Suppressor macrophage (primary cell): ENCODE results near the gene OR52H1.
"Not testable (repeated sequence)": the region's sequence is repeated elsewhere in the genome, so short reads cannot be mapped to it uniquely, and the experiment has no call there.

ENCODE experiments used
- DNase-seq, 4 experiments: peaks; one replicate each; pipeline ENCODE4 v3.0.0-alpha.2; 2020 to 2022
- total RNA-seq, 17 experiments: gene quantifications; one replicate each; lab custom pipeline; 2026; ENCODE audit warnings: mixed read lengths in 6 of 17, inconsistent platforms in 3 of 17; lab: John Stamatoyannopoulos, UW

The OR52H1 gene
- total RNA-seq = 0 to 0.33 (median 0) reads per million in 17 experiments

DNA sequence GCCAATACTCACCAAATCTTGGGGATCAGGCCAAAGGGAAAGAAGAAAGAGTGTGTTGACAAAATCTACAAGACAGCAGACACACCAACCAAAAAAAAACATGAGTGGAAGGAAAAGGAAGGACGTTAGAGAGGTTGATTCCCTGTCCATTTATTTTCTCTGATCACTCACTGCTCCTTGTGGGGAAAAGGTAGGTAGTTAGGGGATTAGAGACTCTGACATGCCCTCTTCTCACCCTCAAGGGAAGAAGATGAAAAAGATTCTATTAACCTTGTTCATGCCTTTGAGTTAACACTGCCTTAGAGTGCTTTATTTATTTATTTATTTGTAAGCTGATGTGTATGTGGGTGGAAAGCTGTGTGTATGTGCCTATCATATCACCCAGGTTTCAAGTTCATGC is at the start of gene OR52H1:
OR52H1 (minus strand) TSS at position 101 of the 400 bp plus-strand sequence. CDS start 3,035 bp downstream, outside the sequence.
- no peak for DNase-seq

DNA sequence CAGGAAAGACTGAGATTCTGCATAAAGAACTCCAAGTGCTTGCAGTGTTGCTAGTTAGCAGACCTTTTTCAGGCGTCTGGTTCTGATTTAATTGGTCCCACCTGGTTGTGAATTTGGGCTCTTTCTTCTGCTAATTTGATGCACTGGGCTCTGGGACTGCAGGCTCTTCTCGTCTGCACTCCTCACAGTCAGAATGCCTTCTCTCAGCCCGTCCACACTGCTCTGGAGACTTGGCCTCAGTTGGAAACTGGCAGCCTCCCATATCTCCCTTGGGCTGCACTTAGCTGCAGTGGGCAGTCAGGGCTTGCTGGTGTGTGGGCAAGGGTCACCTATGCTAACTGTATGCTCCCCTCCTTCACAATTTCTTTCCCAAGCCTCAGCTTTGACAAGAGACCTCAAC is 49.6 kb upstream of the OR52H1 start:
- no peak for DNase-seq

DNA sequence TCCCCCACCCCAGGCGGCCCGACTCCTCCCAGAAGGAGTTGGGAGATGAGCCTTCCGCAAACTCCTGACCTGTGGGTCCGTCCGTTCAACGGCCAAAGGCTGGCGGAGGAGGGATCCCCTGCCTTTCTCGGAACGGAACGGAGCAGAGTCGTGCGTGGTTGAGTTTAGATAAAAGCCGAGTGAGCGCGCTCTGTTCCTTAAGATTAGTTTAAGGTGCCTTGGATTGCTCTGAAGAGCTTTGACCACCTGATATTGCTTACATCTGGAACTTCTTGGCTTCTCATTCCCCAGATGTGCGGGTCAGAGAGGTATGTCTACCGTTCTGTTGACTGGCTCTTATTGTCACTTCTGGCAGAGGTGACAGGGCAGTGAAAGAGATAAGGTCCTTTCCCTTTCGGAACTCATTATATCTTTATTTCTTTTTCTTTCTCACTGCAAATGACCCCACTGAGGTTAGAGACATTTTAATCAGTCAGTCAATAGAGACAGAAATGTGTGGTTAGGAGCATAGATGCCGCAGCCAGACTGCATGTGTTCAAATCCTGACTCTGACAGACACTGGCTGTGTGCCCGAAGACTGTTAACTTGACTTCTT is 48.4 kb upstream of the OR52H1 start, which contains the start of gene TRIM6:
TRIM6 (plus strand) TSS at position 31 of the 595 bp plus-strand sequence; CDS start at position 292, 261 bp downstream.
- peak; percentile 61 to 76 (median 66) for DNase-seq

DNA sequence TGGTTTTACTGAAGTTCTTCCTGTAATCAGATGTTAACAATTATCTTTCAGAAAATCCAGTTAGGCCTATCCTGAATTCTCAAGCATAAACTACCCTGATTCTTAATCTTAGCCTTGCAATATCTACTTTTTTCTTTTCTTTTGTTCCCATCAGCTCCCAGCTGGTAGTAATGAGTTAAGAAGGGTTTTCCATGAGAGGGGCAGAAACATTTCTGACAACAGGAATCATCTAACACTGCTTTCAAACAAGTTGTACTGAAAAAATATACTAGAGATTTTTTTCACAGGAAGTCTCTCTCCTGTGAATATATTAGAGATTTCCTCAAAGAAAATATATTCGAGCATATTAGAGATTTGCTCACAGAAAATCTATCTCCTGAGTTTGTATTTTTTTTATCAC is 44.8 kb upstream of the OR52H1 start:
- no peak for DNase-seq

DNA sequence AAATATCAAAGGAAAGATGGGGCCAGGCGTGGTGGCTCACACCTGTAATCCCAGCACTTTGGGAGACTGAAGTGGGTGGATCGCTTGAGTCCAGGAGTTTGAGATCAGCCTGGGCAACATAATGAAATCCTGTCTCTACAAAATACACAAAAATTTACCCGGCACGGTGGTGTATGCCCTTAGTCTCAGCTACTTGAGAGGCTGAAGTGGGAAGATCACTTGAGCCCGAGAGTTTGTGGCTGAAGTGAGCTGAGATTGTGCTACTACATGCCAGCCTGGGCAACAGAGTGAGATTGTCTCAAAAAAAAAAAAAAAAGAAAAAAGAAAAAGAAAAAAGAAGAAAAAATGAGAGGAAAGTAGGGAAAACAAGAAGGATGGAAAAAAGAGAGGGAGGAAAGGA is 44.3 kb upstream of the OR52H1 start:
- no peak for DNase-seq

DNA sequence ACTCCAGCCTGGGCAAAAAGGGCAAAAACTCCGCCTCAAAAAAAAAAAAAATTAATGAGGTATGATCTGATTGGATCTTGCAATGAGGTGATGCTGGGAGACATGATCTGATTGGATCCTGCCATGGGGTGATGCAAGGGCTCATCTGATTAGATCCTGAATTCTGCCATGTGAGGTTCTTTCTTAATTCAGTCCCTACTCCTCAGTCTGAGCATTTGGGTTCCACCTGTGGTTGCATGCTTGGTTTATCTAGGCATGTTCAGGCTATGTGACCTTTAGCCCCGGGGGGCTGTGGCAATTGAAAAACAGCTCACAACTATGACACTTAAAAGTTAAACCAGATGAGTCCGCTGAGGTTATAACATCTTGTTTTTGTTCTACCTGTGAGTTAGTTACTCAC is 43.3 kb upstream of the OR52H1 start:
- no peak for DNase-seq

DNA sequence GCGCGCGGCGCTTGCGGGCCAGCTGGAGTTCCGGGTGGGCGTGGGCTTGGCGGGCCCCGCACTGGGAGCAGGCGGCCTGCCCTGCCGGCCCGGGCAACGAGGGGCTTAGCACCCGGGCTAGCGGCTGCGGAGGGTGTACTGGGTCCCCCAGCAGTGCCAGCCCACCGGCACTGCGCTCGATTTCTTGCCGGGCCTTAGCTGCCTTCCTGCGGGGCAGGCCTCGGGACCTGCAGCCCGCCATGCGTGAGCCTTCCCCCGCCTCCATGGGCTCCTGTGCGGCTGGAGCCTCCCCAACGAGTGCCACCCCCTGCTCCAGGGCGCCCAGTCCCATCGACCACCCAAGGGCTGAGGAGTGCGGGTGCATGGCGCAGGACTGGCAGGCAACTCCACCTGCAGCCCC is 41.6 kb upstream of the OR52H1 start:
- not testable (repeated sequence) for DNase-seq

DNA sequence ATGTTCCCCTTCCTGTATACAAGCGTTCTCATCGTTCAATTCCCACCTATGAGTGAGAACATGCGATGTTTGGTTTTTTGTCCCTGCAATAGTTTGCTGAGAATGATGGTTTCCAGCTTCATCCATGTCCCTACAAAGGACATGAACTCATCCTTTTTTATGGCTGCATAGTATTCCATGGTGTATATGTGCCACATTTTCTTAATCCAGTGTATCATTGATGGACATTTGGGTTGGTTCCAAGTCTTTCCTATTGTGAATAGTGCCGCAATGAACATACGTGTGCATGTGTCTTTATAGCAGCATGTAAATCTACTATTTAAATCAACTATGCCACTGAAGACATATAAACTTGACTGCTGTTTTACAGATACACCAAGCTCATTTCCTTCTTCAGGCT is 36.1 kb upstream of the OR52H1 start:
- not testable (repeated sequence) for DNase-seq

DNA sequence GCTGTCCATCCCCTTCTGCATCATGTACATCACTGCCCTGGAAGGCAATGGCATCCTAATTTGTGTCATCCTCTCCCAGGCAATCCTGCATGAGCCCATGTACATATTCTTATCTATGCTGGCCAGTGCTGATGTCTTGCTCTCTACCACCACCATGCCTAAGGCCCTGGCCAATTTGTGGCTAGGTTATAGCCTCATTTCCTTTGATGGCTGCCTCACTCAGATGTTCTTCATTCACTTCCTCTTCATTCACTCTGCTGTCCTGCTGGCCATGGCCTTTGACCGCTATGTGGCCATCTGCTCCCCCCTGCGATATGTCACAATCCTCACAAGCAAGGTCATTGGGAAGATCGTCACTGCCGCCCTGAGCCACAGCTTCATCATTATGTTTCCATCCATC is 32.7 kb upstream of the OR52H1 start:
- DNase-seq = no peak

DNA sequence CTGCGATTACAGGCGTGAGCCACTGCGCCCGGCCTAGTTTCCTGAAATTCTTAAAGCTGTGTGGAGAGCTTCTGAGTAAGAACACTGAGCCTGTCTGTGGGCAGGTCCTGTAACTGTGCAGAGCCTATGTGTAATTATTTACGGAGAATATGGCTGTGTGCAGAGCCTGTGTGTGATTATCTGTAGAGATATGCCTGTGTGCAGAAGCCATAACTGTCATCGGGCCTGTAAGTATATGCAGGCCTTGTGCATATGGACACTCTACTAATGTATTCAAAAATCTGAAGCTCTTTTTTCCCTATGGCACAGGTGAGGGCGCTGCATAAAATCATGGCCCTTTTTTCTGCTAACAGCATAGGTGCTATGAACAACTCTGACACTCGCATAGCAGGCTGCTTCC is 32.2 kb upstream of the OR52H1 start, which contains the start of gene OR52B6:
OR52B6 (plus strand) TSS at position 301 of the 400 bp plus-strand sequence; CDS start at position 301, 0 bp downstream.
- no peak for DNase-seq

DNA sequence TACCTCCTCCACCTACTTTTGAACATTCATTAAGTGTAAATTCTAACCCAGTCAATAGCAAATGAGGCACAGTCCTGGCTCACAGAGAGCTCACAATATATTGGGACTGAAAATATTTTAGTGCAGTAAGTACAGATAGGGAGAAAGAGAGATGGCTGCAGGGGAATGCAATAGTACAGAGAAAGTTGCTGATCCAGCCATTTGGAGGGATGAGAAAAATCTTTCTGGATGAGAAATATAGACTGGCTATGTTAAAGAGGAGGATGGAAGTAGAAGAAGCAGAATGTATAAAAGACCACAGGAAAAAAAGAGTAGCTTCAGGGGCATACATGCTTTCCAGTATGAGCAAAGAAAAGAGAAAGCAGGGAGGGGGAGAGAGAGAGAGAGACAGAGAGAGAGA is 28.8 kb upstream of the OR52H1 start:
- no peak for DNase-seq

DNA sequence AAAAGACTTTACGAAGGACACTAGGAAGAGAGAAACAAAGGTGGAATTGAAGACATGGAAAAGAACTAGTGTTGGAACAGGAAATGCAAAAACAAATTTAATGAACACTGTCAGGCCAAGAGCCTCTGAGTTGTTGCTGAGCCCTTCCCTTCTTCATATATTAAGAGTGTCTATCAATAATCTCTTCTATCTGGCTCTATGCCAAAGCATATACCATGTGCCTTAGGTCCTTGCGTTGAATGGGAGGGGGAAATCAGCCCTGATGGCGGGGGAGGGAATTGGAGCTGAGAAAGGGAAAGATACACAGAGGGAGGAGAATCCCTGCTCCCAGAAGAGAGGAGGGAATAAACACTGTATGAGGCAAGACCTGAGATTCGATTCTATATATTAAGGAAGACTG is 26.8 kb upstream of the OR52H1 start:
- no peak for DNase-seq

DNA sequence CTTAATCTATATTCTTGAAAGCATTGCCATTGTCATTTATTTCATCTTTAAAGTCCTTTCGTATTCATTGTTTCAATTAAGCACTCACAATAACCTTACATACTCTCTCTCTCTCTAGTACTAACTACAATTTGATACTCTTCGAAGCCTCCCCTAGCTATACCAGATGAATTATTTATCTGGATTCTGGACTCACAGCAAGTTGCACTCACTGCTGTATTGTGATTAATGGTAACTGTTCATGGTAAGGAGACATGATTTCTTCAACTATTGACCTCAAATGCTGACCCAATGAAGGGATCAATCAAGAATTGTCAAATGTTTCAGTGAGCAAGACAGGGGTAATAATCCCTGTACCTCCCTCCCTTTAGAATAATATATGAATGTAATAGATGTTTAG is 26.3 kb upstream of the OR52H1 start:
- DNase-seq = no peak

DNA sequence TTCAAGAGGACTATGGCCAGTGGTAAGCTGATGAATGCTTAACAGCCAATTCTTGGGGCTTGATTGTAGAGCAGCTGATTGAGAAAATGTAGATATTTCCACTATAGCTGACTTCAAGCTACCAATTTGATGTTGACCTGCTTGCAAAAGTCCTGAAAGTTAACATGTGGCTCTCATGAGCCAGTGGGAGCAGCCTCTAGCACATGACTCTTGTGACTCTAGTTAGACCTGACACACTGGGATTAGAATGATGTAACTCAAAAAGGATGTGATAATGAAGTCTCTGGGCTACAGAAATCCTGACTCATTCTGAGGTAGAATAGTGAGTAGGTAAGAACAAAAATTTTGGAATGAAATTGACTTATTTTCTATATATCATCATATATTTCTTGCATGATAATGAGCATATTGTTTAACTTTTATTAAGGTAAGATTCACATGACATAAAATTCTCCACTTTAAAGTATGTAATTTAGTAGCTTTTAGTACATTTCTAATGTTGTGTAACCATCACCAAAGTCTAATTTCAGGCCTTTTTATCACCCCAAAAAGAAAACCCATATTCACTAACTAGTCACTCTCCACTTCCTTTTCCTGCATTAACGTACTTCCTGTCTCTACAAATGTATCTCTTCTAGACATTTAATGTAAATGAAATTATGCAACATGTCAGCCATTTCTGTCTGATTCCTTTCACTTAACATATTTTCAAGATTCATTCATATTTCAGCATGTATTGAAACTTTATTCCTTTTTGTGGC is 16.1 kb upstream of the OR52H1 start:
- peak in 1 of 4 experiments; percentile 8 for DNase-seq

DNA sequence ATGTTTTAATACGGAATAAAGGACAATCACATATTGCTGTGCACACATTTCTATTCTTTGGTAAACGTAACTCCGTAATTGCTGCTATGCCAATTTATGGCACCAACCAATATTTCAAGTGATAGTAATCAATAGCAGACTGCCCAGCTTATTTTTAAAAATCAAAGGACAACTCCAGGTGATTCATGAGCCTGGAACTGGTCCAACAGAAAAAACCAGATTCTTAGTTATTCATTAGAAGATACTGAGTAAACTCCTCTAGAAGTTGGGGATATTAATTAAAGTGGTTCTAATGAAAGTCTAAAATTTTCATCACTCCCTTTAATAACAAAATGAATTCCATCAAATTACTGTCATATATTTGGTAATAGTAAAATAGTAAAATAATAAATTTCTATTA is 9.4 kb upstream of the OR52H1 start:
- DNase-seq = no peak

DNA sequence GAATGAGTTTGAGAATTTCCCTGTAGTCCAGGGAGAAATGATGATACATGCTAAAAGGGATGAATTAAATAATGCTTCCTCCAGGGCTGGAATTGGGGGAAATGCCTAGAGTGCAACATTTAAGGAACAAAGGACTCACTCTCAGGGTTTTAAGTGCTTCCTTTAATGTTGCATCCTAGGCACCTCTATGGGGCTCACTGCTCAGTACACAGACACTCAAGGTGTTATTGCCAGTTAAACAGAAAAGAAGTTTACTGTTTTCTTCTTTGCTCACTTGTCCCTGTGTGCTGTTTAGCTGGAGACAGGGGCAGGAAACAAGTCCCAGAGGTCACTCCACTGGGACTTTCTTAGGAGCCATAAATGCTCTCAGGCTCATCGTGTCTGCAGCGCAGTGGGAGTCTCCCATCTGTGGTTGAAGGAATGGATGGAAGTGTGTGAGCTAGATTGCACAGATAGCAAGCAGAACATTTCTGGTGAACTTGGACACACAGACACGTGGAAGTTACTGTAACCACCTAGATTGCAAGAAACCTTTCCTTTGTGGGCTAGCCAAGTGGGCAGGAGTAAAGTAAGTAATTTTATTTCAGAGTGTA is 8.4 kb upstream of the OR52H1 start:
- no peak for DNase-seq

DNA sequence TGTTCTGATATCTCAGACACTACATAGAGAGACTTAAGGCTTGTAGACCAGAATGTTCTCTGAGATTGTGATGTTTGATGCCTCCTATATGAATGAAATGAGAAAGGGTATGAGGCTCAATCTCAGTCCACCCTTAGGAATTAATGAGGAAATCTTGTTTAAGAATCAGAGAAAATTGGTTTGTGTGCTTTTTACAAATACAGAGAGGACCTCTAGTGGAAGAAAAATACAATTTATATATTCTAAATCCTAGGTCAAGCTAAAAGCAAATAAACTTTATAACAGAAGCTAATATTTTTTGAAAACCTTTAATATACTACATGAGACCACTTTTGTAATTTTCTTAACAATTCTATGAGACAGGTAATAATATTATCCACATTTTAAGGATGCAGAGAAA is 5.0 kb upstream of the OR52H1 start:
- DNase-seq = no peak

DNA sequence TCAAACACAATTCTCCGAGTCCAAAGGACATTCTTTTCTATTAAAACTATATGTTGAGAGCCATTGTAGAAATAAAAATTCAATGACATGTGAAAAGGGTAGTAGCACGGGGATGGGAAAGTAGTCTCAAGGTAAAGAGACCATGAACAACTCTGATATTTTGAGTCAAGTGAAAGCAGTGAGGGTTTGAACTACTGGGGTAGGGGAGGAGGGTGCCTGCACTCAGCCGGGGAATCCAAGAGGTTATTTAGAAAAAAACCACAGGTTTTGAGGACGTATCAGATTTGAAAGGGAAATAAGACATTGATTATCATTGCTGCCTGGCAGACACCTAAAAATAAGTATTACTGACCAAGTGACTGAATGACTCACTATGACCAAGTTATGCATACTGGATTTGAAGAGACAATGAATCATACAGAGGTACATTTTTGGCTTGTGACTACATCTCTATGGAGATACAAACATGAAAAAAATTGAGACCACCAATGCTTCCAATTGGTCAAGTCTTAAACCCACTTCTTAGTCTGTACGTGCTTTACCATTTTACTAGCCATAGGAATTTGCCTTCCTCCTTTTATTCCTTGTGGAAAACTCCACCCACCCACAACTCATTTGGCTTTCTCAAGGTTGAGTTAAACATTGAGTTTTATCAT is 2.2 kb upstream of the OR52H1 start:
- DNase-seq = no peak

DNA sequence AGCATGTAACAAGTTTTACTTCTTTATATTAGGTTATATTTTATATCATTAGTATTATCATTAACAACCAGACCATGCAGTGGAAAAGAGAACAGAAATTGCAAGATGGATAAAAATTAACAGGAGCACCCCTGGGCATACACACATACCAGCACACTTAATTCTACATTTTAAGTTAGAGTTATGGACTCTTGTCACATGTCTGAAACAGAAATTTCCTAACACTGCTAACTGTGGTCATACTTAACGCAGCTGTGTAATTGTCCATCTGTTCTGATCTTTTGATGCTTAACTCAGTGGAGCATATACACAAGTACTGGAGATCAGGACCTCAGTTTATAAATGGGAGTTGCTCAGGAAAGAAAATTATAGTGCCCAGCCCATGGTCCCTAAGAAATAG is 358 bp downstream of the OR52H1 start:
- no peak for DNase-seq

DNA sequence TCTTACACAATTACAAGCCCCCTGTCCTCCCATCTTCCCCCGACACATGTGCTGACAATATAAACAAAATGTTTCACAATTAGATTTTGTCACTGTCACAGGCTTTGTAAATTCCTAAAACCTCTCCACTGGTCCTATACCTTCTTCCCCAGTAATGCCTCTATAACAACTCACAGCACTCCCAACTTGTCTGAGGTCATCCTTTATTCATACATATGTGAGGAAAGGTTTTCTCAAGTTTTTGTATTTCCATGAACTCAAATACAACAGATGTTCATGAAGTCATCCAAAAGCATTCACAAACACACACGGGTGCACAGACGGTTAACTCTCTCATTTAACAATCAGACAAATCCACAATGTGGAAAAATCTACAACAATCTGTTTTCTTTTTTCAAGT is 1.9 kb downstream of the OR52H1 start:
- no peak for DNase-seq

DNA sequence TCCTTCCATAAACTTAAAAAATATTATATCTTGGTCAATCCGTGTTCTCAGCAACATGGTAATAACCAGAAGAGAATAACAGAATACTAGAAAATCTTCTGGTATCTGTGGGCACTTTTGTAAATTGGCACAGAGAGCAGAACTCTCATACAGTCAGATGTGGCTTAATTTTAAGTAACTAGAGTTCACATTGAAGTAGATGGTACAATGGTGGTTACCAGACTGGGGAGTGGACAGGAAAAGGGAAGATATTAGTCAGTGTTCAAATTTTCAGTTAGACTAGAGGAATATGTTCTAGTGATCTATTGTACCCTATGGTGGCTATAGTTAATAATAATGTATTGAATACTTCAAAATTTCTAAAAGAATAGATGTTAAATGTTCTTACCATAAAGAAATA is 6.9 kb downstream of the OR52H1 start:
- no peak for DNase-seq

DNA sequence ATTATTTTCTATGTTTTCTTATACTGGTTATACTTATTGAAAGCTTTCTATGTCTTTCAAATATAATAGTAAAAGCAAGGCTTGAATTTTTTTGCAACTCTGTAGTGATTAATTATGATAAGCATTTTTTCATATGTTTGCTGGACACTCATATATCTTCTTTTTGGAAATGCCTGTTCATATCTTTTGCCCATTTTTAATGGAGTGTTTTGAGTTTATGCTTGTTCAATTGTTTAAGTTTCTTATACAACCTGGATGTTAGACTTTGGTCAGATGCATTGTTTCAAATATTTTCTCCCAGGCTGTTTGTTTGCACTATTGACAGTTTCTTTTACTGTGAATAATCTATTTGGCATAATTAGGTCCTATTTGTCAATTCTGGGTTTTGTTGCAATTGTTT is 11.9 kb downstream of the OR52H1 start:
- DNase-seq = no peak

DNA sequence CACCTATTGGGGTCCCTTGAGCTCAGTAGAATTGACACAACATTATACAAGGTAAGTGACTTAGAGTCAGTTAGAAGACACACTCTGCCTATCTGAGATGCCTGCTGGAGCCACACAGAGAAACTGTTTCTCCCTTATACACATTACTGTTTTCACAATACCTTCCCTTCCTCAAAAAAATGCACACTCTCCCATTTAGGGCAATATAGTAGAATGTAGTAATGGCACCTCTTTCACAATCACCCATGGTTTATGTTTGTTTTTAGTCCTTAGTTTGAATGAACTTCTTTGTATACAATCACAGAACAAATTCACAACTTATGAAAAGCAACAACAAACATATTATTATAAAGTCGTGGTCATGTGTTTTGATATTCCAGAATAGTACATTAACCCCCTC is 14.3 kb downstream of the OR52H1 start:
- DNase-seq = peak; percentile 4 to 46 (median 20)
